ENCODE results near the gene FGF11. TPM values are rescaled to one million over a fixed set of nuclear protein-coding genes. Genes with fewer than 3 reads are reported as not detected.

FGF11 gene
- polyA plus RNA-seq, 2 of the 4 experiments (the other 2 are of a cell fraction): 1.4 to 1.8 TPM

GRCh38 chr17:7408863-7409262, 30.4 kb upstream of the FGF11 start:
- Histone ChIP-seq H3K4me1 (peaks cover 14% of the 10 kb centered on the region), H3K4me3 (no peak overlapping the region), H3K9me3 (no peaks in the 10 kb centered on the region), H3K27ac (no peak overlapping the region), H3K4me2 (no peak overlapping the region)
- ATAC-seq: no peak
- CTCF ChIA-PET: interaction anchor here (0.5 to 3.4 kb wide), 8 partner anchors 12 to 151 kb away, joined by 3 to 20 read pairs (median 4); partner anchors contain the start of gene SPEM1
- 89% methylated on average over 6 of the region's 6 CpGs for WGBS (ENCODE audit: missing lambda C conversion rate)
- no peak for DNase-seq (ENCODE audit: low read depth in 1 of 2, low spot score in 1 of 2)
- no peak for TF ChIP-seq HOXB13 (CRISPR knock-in tag; IDR thresholded peaks at IDR 0.05; ENCODE audit: low read depth)
- no peak for TF ChIP-seq NFE2L2 (conservative IDR thresholded peaks at IDR 0.05; ENCODE audit: low read length)
- no peak for FAIRE-seq
- POLR2A ChIA-PET: no interaction called here

GRCh38 chr17:7409716-7410115, 29.6 kb upstream of the FGF11 start:
- ChIA-PET POLR2A (interaction anchor here (0.6 kb wide), 1 partner anchor 38 kb away, joined by 3 read pairs; no protein-coding TSS in a partner anchor), CTCF (interaction anchor here (0.6 to 3.4 kb wide), 7 partner anchors 11 to 151 kb away, joined by 3 to 20 read pairs (median 6); partner anchors contain the start of gene SPEM1)
- ATAC-seq: no peak
- peaks cover 14% of the 10 kb centered on the region for H3K4me1 ChIP-seq
- H3K4me2 ChIP-seq: no peak overlapping the region
- no peak overlapping the region for H3K27ac ChIP-seq
- no peak for FAIRE-seq
- H3K9me3 ChIP-seq: no peaks in the 10 kb centered on the region
- H3K4me3 ChIP-seq: no peak overlapping the region
- no peak for DNase-seq (ENCODE audit: low read depth in 1 of 2, low spot score in 1 of 2)
- TF ChIP-seq PBX3 (IDR thresholded peaks at IDR 0.05) (no peak), POLR2A (IDR thresholded peaks at IDR 0.05; ENCODE audit: low read length) (no peak), ZC3H11A (IDR thresholded peaks at IDR 0.05) (no peak), ATOH8 (CRISPR knock-in tag; IDR thresholded peaks at IDR 0.05; ENCODE audit: low read depth) (no peak), JUNB (IDR thresholded peaks at IDR 0.05) (no peak), RAD21 (conservative IDR thresholded peaks at IDR 0.05 in 1 of 2, IDR thresholded peaks at IDR 0.05 in 1 of 2) (no peak), HEYL (CRISPR knock-in tag; IDR thresholded peaks at IDR 0.05) (no peak), EP300 (IDR thresholded peaks at IDR 0.05) (no peak)
- 86% methylated on average over 6 of the region's 6 CpGs for WGBS (ENCODE audit: missing lambda C conversion rate)

GRCh38 chr17:7410634-7411426, 28.5 kb upstream of the FGF11 start:
- no peak overlapping the region for H3K4me3 ChIP-seq
- no peak for ATAC-seq
- no peaks in the 10 kb centered on the region for H3K9me3 ChIP-seq
- TF ChIP-seq MAFK (IDR thresholded peaks at IDR 0.05; ENCODE audit: partially characterized antibody): no peak
- TF ChIP-seq CEBPB (IDR thresholded peaks at IDR 0.05): no peak
- no peak for TF ChIP-seq KDM5A (IDR thresholded peaks at IDR 0.05)
- TF ChIP-seq PHF8 (IDR thresholded peaks at IDR 0.05; ENCODE audit: borderline replicate concordance, low read depth): no peak
- no peak for TF ChIP-seq BHLHE40 (IDR thresholded peaks at IDR 0.05; ENCODE audit: low read depth, low read length)
- no peak overlapping the region for H3K27ac ChIP-seq
- POLR2A ChIA-PET: no interaction called here
- whole genome bisulfite sequencing (ENCODE audit: missing lambda C conversion rate): 90% methylated on average over 25 of the region's 25 CpGs
- no peak for FAIRE-seq
- no peak overlapping the region for H3K4me2 ChIP-seq
- CTCF ChIA-PET: interaction anchor here (0.6 to 3.4 kb wide), 9 partner anchors 8 to 150 kb away, joined by 3 to 20 read pairs (median 4); partner anchors contain the start of gene SPEM1
- DNase-seq (ENCODE audit: low read depth in 1 of 2, low spot score in 1 of 2): no peak
- H3K4me1 ChIP-seq: peaks cover 7% of the 10 kb centered on the region; the same call in 1 of the 3 replicates

GRCh38 chr17:7411427-7411750, 27.9 kb upstream of the FGF11 start:
- 90% methylated on average over 7 of the region's 8 CpGs for WGBS (ENCODE audit: missing lambda C conversion rate)
- ChIA-PET POLR2A (no interaction called here), CTCF (interaction anchor here (0.6 to 3.4 kb wide), 9 partner anchors 8 to 149 kb away, joined by 3 to 20 read pairs (median 4); partner anchors contain the start of gene SPEM1)
- H3K27ac ChIP-seq: no peak overlapping the region
- FAIRE-seq: no peak
- H3K9me3 ChIP-seq: no peaks in the 10 kb centered on the region
- DNase-seq (ENCODE audit: low read depth in 1 of 2, low spot score in 1 of 2): no peak
- no peak for ATAC-seq
- H3K4me3 ChIP-seq: no peak overlapping the region
- no peak overlapping the region for H3K4me2 ChIP-seq
- 0 out of 3 replicates have a peak, but pooled peaks cover 3% of the 10 kb centered on the region for H3K4me1 ChIP-seq
- TF ChIP-seq SMC3 (IDR thresholded peaks at IDR 0.05): no peak
- TF ChIP-seq ZC3H11A (IDR thresholded peaks at IDR 0.05): no peak
- no peak for TF ChIP-seq USF2 (IDR thresholded peaks at IDR 0.05)
- no peak for TF ChIP-seq ZFP36 (IDR thresholded peaks at IDR 0.05; ENCODE audit: borderline replicate concordance, partially characterized antibody)
- no peak for TF ChIP-seq HES2 (IDR thresholded peaks at IDR 0.05)
- TF ChIP-seq ZNF302 (CRISPR knock-in tag; IDR thresholded peaks at IDR 0.05): no peak
- no peak for TF ChIP-seq PBX3 (IDR thresholded peaks at IDR 0.05)
- no peak for TF ChIP-seq E2F6 (IDR thresholded peaks at IDR 0.05; ENCODE audit: borderline replicate concordance, low read depth)
- TF ChIP-seq PHF8 (IDR thresholded peaks at IDR 0.05; ENCODE audit: borderline replicate concordance, low read depth): no peak
- TF ChIP-seq POLR2A (IDR thresholded peaks at IDR 0.05; ENCODE audit: low read length): no peak
- TF ChIP-seq JUN (IDR thresholded peaks at IDR 0.05): no peak
- TF ChIP-seq RNF2 (IDR thresholded peaks at IDR 0.05; ENCODE audit: borderline replicate concordance, low read depth): no peak
- TF ChIP-seq HOXB5 (CRISPR knock-in tag; IDR thresholded peaks at IDR 0.05): no peak
- TF ChIP-seq RFX5 (IDR thresholded peaks at IDR 0.05): no peak
- no peak for TF ChIP-seq NR3C1 (IDR thresholded peaks at IDR 0.05)
